Stimulated activated naive CD8-positive, alpha-beta T cell treated with anti-CD3 and anti-CD28 coated beads, Interleukin-15, amount 100 ng/mL, for 72 hours (primary cell): ENCODE data around the gene SULT6B1.
A peak's percentile ranks its signal among the peaks of the same experiment; 100 is the strongest.
"Not testable (repeated sequence)": the region's sequence is repeated elsewhere in the genome, so short reads cannot be mapped to it uniquely, and the experiment has no call there.

Experiments used
- ATAC-seq: fragments of 150-1000 bp; cut with Tn5 transposase; 2 replicates; pipeline ENCODE4 v1.10.0; 2021; ENCODE audit warnings: mild to moderate bottlenecking, moderate library complexity
- DNase-seq, 2 donors: peaks; one replicate each; pipeline ENCODE4 v3.0.0; 2021 to 2022
- H3K27ac Mint-ChIP-seq, 2 donors: one replicate each; pipeline ENCODE4 v1.8.0; 2022; ENCODE audit warnings: mild to moderate bottlenecking in 2 of 2, mixed read lengths in 2 of 2, moderate library complexity in 2 of 2
- H3K27me3 Mint-ChIP-seq: one replicate; pipeline ENCODE4 v1.8.0; 2022; ENCODE audit warnings: mixed read lengths
- H3K4me1 Mint-ChIP-seq: one replicate; pipeline ENCODE4 v1.8.0; 2022; ENCODE audit warnings: mild to moderate bottlenecking, mixed read lengths
- H3K4me3 Mint-ChIP-seq, 2 donors: one replicate each; pipeline ENCODE4 v1.8.0; 2022; ENCODE audit warnings: mild to moderate bottlenecking in 2 of 2, mixed read lengths in 2 of 2, moderate library complexity in 1 of 2
- H3K9me3 Mint-ChIP-seq, 2 donors: one replicate each; pipeline ENCODE4 v1.8.0; 2022; ENCODE audit warnings: mixed read lengths in 2 of 2

Gene SULT6B1

GRCh38 chr2:37188570-37188969 is at the start of gene SULT6B1:
SULT6B1 (minus strand) TSS chr2:37188670; CDS start chr2:37188640, 30 bp downstream.
- Mint-ChIP-seq H3K4me1 (no peaks in the 10 kb centered on the region), H3K9me3 (no peaks in the 10 kb centered on the region), H3K27ac (no peak within 1 kb of the TSS), H3K27me3 (peaks cover 11% of the 10 kb centered on the region), H3K4me3 (no peak within 1 kb of the TSS)
- ATAC-seq (no peak), DNase-seq (no peak)

DNA sequence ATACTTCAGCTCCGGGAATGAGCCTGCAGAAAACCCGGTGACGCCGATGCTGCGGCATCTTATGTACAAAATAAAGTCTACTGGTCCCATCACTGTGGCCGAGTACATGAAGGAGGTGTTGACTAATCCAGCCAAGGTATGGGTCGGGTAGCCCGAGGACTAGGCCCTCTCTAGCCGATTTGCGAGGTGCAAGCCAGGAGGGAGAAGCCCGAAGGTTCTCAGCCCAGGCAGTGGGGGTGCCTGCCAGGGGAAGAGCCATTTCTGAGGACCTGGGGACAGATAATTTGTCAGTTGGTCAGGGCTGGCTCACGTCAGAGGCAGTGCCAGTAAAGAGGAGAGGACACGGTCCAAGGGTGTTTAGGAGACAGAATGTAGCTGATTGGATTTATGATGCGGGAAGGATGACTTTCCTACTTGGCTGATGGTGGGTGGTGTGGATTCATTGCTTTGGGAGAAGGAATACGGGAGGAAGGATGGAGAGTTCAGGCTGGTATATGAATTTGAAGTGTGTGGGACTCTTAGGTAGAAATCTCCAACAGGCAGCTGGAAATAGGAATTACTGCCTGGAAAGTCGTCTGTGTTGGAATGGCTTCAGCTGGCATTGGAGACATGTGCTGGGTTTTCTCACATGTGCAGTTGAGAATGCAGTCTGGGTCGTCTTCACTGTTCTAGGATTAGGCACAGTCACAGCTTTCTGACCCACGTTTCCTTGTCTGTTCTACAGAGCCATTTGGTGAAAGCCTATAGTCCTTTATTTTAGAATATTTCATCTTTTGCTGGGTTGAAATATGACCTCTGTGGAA is 43.9 kb upstream of the SULT6B1 start:
- Mint-ChIP-seq H3K27ac (no peak overlapping the region), H3K9me3 (no peaks in the 10 kb centered on the region), H3K4me3 (no peak overlapping the region), H3K4me1 (peaks cover 26% of the 10 kb centered on the region), H3K27me3 (no peaks in the 10 kb centered on the region)
- DNase-seq (peak in 1 of 2 donors; percentile 17), ATAC-seq (peak; percentile 18)

- ATAC-seq (peak; percentile 97), DNase-seq (peak; percentile 86 to 90)
- Mint-ChIP-seq H3K27me3 (no peaks in the 10 kb centered on the region), H3K27ac (no peak within 1 kb of the TSS), H3K4me3 (no peak within 1 kb of the TSS), H3K9me3 (no peaks in the 10 kb centered on the region), H3K4me1 (peaks cover 33% of the 10 kb centered on the region)
Observed at GRCh38 chr2:37231241-37232130, 43.0 kb upstream of the SULT6B1 start, which contains the start of the genes CEBPZ and NDUFAF7. CEBPZ (minus strand) TSS chr2:37231596; CDS start chr2:37231567, 29 bp downstream. NDUFAF7 (plus strand) TSS chr2:37231658; CDS start chr2:37231706, 48 bp downstream.

GRCh38 chr2:37230581-37230980 is 42.1 kb upstream of the SULT6B1 start:
- H3K9me3 Mint-ChIP-seq = no peaks in the 10 kb centered on the region
- ATAC-seq (no peak), DNase-seq (no peak)
- H3K27ac Mint-ChIP-seq = no peak overlapping the region
- H3K4me3 Mint-ChIP-seq = no peak overlapping the region
- H3K4me1 Mint-ChIP-seq = peaks cover 38% of the 10 kb centered on the region
- H3K27me3 Mint-ChIP-seq = no peaks in the 10 kb centered on the region

- Mint-ChIP-seq H3K4me3 (no peak overlapping the region), H3K27ac (no peak overlapping the region), H3K9me3 (no peaks in the 10 kb centered on the region), H3K4me1 (peaks cover 42% of the 10 kb centered on the region), H3K27me3 (no peaks in the 10 kb centered on the region)
- no peak for ATAC-seq
- DNase-seq = no peak
Observed at GRCh38 chr2:37228788-37229187, 40.3 kb upstream of the SULT6B1 start.

GRCh38 chr2:37226863-37227262 is 38.4 kb upstream of the SULT6B1 start:
- Mint-ChIP-seq H3K9me3 (no peaks in the 10 kb centered on the region), H3K27me3 (no peaks in the 10 kb centered on the region), H3K4me1 (peaks cover 61% of the 10 kb centered on the region), H3K27ac (no peak overlapping the region), H3K4me3 (peak overlapping the region; percentile 2 to 63)
- DNase-seq (no peak), ATAC-seq (no peak)

DNA sequence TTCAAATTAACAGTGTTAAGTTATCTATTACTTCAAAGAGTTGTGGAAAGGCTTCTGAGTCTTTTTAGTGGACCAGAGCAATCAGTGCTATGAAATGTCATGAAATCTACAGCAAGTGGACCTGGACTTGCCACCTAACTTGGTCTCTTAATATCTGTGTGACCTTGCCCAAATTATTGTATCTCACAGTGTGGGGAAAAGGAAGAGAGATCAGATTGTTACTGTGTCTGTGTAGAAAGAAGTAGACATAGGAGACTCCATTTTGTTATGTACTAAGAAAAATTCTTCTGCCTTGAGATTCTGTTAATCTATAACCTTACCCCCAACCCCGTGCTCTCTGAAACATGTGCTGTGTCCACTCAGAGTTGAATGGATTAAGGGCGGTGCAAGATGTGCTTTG is 36.7 kb upstream of the SULT6B1 start:
- DNase-seq, ATAC-seq, H3K27me3 Mint-ChIP-seq, H3K9me3 Mint-ChIP-seq: not testable (repeated sequence)
- H3K27ac Mint-ChIP-seq = peak overlapping the region in 1 of 2 donors; percentile 62
- peaks cover 71% of the 10 kb centered on the region for H3K4me1 Mint-ChIP-seq
- H3K4me3 Mint-ChIP-seq = peak overlapping the region; percentile 50 to 57

GRCh38 chr2:37224063-37224462 is 35.6 kb upstream of the SULT6B1 start:
- no peaks in the 10 kb centered on the region for H3K27me3 Mint-ChIP-seq
- peaks cover 61% of the 10 kb centered on the region for H3K4me1 Mint-ChIP-seq
- ATAC-seq (no peak), DNase-seq (no peak)
- no peaks in the 10 kb centered on the region for H3K9me3 Mint-ChIP-seq
- no peak overlapping the region for H3K27ac Mint-ChIP-seq
- H3K4me3 Mint-ChIP-seq = no peak overlapping the region

DNA sequence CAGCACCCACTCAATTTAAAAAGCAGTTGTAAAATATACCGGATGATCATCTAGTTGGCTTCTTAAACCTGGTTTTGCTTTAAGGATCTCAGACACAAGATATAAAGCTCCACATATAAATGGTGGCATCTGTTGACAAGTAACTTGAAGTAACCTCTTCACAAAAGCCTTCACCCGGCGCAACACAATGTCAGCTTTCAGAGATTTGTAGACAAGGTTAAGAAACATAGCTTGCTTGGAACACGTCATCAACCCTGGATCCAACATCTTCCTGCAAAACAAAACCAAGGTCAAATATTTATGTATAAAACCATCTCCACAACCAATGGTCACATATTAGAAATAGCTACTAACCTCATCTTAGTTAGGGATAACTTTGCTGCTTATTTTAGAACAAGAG is 34.7 kb upstream of the SULT6B1 start:
- no peak for DNase-seq
- Mint-ChIP-seq H3K27me3 (no peaks in the 10 kb centered on the region), H3K27ac (no peak overlapping the region), H3K4me1 (peaks cover 56% of the 10 kb centered on the region), H3K9me3 (no peaks in the 10 kb centered on the region), H3K4me3 (no peak overlapping the region)
- ATAC-seq = no peak

- no peaks in the 10 kb centered on the region for H3K9me3 Mint-ChIP-seq
- no peak for ATAC-seq
- H3K4me1 Mint-ChIP-seq = peaks cover 37% of the 10 kb centered on the region
Observed at GRCh38 chr2:37219046-37219445, 30.6 kb upstream of the SULT6B1 start.

DNA sequence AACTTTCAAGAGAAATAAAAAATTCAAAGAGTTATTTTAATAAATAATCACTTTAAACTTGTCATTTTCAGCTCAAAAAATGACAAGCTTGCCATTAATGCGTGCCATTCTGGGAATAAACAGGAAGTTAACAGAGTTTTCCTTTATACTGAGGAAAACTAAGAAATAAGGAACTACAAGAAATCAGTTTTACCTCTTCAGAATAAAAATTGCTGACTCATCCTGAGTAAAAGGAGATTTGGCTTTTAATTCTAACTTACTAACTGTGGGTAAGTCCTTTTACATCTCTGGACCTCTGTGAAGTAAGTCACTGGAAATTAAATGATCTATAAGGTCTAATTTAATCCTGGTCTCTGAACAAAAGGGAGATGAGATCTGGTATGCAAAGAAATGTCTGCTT is 26.8 kb upstream of the SULT6B1 start:
- no peak overlapping the region for H3K4me3 Mint-ChIP-seq
- DNase-seq (no peak), ATAC-seq (no peak)
- H3K27ac Mint-ChIP-seq = no peak overlapping the region
- no peaks in the 10 kb centered on the region for H3K9me3 Mint-ChIP-seq
- H3K4me1 Mint-ChIP-seq = peaks cover 6% of the 10 kb centered on the region
- H3K27me3 Mint-ChIP-seq = no peaks in the 10 kb centered on the region

More at GRCh38 chr2:37219046-37219445, 30.6 kb upstream of the SULT6B1 start:
- H3K27ac Mint-ChIP-seq = no peak overlapping the region
- no peaks in the 10 kb centered on the region for H3K27me3 Mint-ChIP-seq
- DNase-seq = no peak
- H3K4me3 Mint-ChIP-seq = no peak overlapping the region

- H3K27me3 Mint-ChIP-seq = no peaks in the 10 kb centered on the region
- H3K9me3 Mint-ChIP-seq = peaks cover 28 to 29% of the 10 kb centered on the region in 2 donors
- no peak overlapping the region for H3K27ac Mint-ChIP-seq
- peaks cover 23% of the 10 kb centered on the region for H3K4me1 Mint-ChIP-seq
- H3K4me3 Mint-ChIP-seq = no peak overlapping the region
- no peak for ATAC-seq
- DNase-seq = no peak
Observed at GRCh38 chr2:37211939-37212338, 23.5 kb upstream of the SULT6B1 start.

DNA sequence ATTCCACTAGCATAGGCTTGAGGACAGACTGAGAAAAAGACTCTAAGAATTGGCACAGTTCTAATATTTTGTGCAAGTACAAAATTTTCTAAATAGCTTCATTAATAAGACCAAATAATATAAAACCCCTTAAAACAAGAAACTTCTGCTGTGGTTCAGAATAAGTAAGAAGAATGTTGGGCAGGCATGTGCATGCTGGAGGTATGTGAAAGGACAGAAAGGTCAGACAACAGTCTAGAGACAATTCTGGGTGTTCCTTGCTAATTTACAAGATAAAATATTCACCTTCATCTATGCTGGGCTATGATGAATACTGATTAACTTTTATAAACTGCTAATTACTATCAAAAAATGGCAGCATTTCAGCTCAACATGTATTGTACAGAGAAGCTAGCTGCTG is 22.7 kb upstream of the SULT6B1 start:
- Mint-ChIP-seq H3K9me3 (peaks cover 32 to 34% of the 10 kb centered on the region in 2 donors), H3K4me1 (peaks cover 23% of the 10 kb centered on the region), H3K27ac (no peak overlapping the region), H3K4me3 (no peak overlapping the region), H3K27me3 (no peaks in the 10 kb centered on the region)
- no peak for DNase-seq
- ATAC-seq = no peak

- not testable (repeated sequence) for H3K27me3 Mint-ChIP-seq, H3K4me3 Mint-ChIP-seq, H3K27ac Mint-ChIP-seq, DNase-seq, ATAC-seq
- H3K9me3 Mint-ChIP-seq = peaks cover 41 to 42% of the 10 kb centered on the region in 2 donors
- H3K4me1 Mint-ChIP-seq = peaks cover 34% of the 10 kb centered on the region
Observed at GRCh38 chr2:37206760-37207159, 18.3 kb upstream of the SULT6B1 start.

- Mint-ChIP-seq H3K27me3 (no peaks in the 10 kb centered on the region), H3K27ac (no peak overlapping the region), H3K4me1 (peaks cover 44% of the 10 kb centered on the region), H3K4me3 (no peak overlapping the region), H3K9me3 (peaks cover 41 to 42% of the 10 kb centered on the region in 2 donors)
- DNase-seq (no peak), ATAC-seq (no peak)
Observed at GRCh38 chr2:37205689-37206341, 17.3 kb upstream of the SULT6B1 start.
